ENCODE data around the gene CD302.

- no peak for TF ChIP-seq CTCF (IDR thresholded peaks at IDR 0.05)
- no peak for TF ChIP-seq POLR2A (IDR thresholded peaks at IDR 0.05)
These were observed 42.6 kb upstream of the CD302 start for GRCh38 chr2:159840616-159841015.

All from transverse colon (tissue), 3 donors.